Measurements from ENCODE around the gene NNT.
"Not testable (repeated sequence)": the region's sequence is repeated elsewhere in the genome, so short reads cannot be mapped to it uniquely, and the experiment has no call there.

NNT gene

GRCh38 chr5:43602461-43603343 lies at the start of gene NNT:
TSS of gene NNT (plus strand) at chr5:43603180. CDS start at chr5:43609196, 6,016 bp downstream.
- peak; percentile 48 to 70 for DNase-seq (ENCODE audit: low read depth in 1 of 2, low spot score in 1 of 2)

GRCh38 chr5:43553381-43553780 lies 49.6 kb upstream of the NNT start:
- DNase-seq (ENCODE audit: low read depth in 1 of 2, low spot score in 1 of 2), result no peak

- no peak for DNase-seq (ENCODE audit: low read depth in 1 of 2, low spot score in 1 of 2)
Measured at GRCh38 chr5:43554497-43554896, 48.5 kb upstream of the NNT start.

GRCh38 chr5:43555895-43556606 lies 46.9 kb upstream of the NNT start:
- peak; percentile 7 to 45 for DNase-seq (ENCODE audit: low read depth in 1 of 2, low spot score in 1 of 2)

GRCh38 chr5:43556607-43556856 lies 46.4 kb upstream of the NNT start:
- not testable (repeated sequence) for DNase-seq (ENCODE audit: low read depth in 1 of 2, low spot score in 1 of 2)

- peak; percentile 65 to 77 for DNase-seq (ENCODE audit: low read depth in 1 of 2, low spot score in 1 of 2)
Measured at GRCh38 chr5:43556857-43557542, 46.0 kb upstream of the NNT start, which contains the start of gene PAIP1. TSS of gene PAIP1 (minus strand) at chr5:43557077. CDS start at chr5:43556846, 231 bp downstream.

- no peak for DNase-seq (ENCODE audit: low read depth in 1 of 2, low spot score in 1 of 2)
Measured at GRCh38 chr5:43560128-43560527, 42.9 kb upstream of the NNT start.

- no peak for DNase-seq (ENCODE audit: low read depth in 1 of 2, low spot score in 1 of 2)
Measured at GRCh38 chr5:43561356-43561755, 41.6 kb upstream of the NNT start.

GRCh38 chr5:43563321-43563720 lies 39.7 kb upstream of the NNT start:
- no peak for DNase-seq (ENCODE audit: low read depth in 1 of 2, low spot score in 1 of 2)

- no peak for DNase-seq (ENCODE audit: low read depth in 1 of 2, low spot score in 1 of 2)
Measured at GRCh38 chr5:43564289-43564850, 38.6 kb upstream of the NNT start.

GRCh38 chr5:43565043-43565442 lies 37.9 kb upstream of the NNT start:
- DNase-seq (ENCODE audit: low read depth in 1 of 2, low spot score in 1 of 2), result no peak

- no peak for DNase-seq (ENCODE audit: low read depth in 1 of 2, low spot score in 1 of 2)
Measured at GRCh38 chr5:43567967-43568366, 35.0 kb upstream of the NNT start.

GRCh38 chr5:43569236-43569746 lies 33.7 kb upstream of the NNT start:
- DNase-seq (ENCODE audit: low read depth in 1 of 2, low spot score in 1 of 2), result no peak

- no peak for DNase-seq (ENCODE audit: low read depth in 1 of 2, low spot score in 1 of 2)
Measured at GRCh38 chr5:43570450-43571158, 32.4 kb upstream of the NNT start.

- no peak for DNase-seq (ENCODE audit: low read depth in 1 of 2, low spot score in 1 of 2)
Measured at GRCh38 chr5:43571237-43571636, 31.7 kb upstream of the NNT start.

GRCh38 chr5:43572357-43572756 lies 30.6 kb upstream of the NNT start:
- DNase-seq (ENCODE audit: low read depth in 1 of 2, low spot score in 1 of 2), result no peak

- no peak for DNase-seq (ENCODE audit: low read depth in 1 of 2, low spot score in 1 of 2)
Measured at GRCh38 chr5:43573058-43573457, 29.9 kb upstream of the NNT start.

- DNase-seq (ENCODE audit: low read depth in 1 of 2, low spot score in 1 of 2), result not testable (repeated sequence)
Measured at GRCh38 chr5:43580402-43581210, 22.4 kb upstream of the NNT start.

- no peak for DNase-seq (ENCODE audit: low read depth in 1 of 2, low spot score in 1 of 2)
Measured at GRCh38 chr5:43581398-43581797, 21.6 kb upstream of the NNT start.

Data from activated T-helper 1 cell treated with anti-CD3 and anti-CD28 coated beads, Interleukin-2, amount 50 U/mL, for 16 hours (primary cell).